Measurements from ENCODE around the gene S100A10.

The S100A10 gene

GRCh38 chr1:151993734-151994496, at the start of gene S100A10:
S100A10 (minus strand) TSS chr1:151993859; CDS start chr1:151986230, 7,629 bp downstream.
- no peak for DNase-seq

GRCh38 chr1:152042030-152042429, 48.4 kb upstream of the S100A10 start:
- DNase-seq, result no peak

GRCh38 chr1:152039886-152040285, 46.2 kb upstream of the S100A10 start:
- DNase-seq, result no peak

DNA sequence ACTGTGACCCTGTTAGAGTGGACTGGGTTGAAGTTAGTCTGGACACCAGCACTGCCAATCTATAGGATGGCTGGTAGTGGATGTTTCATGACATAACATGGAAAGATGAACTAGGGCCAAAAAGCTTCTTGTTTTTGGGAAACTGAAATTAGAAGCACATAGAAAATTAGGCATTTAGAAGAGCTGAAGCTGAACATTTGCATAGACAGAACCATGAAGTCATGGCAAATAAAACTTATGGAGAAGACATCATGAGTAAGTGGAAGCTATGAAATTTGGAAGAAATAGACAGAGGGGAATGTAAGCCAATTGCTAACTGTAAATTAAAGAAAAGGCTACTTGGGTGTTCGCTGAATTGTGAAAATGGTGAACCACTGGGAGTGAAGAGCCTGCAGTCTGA, 45.8 kb upstream of the S100A10 start:
- no peak for DNase-seq

GRCh38 chr1:152038871-152039270, 45.2 kb upstream of the S100A10 start:
- no peak for DNase-seq

GRCh38 chr1:152036267-152037216, 42.9 kb upstream of the S100A10 start, which contains the start of gene S100A11:
S100A11 (minus strand) TSS chr1:152037004; CDS start chr1:152036915, 89 bp downstream.
- DNase-seq, result no peak

DNA sequence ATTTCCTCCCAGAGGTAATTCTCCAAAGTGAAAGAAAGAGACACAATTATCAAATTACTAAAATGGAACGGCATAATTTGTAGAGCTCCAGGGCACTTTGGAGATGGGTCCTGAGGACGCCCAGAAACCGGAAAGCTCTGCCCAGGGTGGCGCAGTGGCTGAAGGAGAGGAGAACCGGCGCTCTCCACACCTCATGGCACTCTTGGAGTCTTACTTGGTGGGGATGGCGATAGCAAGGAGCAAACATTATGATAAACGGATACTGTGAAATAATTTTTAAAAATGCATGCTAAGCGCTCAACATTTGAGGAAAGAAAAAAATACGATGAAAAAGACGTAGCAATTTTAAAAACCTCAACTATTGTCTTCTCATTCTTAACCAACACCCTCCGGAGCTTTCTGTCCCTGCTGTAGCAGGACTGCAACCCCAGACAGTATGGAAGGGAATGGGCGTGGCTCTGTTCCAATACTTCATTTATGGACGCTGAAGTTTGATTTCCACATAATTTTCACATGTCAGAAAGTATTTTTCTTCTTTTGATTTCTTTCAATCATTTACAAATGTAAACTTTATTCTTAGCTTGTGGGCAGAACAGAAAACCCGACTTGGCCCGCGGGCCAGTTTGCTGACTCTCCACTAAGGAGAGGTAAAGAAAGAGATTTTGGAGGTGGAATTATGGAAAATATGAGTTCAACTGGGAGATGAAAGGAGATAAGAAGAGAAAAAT, 42.0 kb upstream of the S100A10 start:
- no peak for DNase-seq

DNA sequence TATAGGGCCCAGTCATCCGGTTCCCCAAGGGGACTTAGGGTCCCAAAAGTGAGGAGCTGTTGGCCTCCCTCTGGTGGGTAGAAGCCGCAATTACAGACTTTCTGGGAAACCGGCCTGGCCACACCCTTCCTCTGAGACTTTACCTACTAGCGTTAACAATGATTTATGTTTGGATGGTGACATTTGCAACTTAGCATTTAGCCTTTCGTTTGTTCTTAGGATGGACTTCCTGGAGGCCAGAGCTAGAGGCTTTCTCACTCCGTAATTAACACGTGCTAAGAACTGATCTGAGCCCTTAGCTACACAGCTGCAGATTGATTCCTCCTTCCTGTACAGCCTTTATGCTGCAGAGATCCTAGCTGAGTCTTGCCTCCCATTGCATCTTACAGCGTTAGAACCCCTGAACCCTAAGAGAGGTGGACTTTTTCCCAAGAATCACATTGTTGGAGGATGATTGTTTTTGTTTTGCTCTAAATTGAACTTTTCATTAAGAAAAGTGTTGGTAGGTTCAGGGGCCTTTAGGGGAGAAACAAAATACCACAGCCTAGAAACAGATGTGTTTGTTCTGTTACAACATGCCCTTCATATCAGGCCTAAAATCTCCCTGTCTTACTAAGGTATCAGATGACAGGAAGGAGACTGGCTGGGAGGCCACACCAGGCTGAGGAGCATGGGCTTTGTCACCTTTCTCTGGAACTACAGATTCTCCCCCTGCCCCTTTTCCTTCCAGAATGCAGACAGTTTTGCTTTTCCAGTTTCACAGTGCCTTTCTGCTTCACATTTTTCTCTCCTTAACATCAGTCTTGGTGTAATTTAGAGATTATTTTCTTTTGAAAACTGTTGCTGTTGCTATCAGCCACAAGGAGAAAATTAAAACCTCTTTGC, 41.2 kb upstream of the S100A10 start:
- DNase-seq, result peak; percentile 86

- no peak for DNase-seq
These were observed 40.6 kb upstream of the S100A10 start for GRCh38 chr1:152034324-152034653.

- no peak for DNase-seq
These were observed 36.2 kb upstream of the S100A10 start for GRCh38 chr1:152029929-152030211.

GRCh38 chr1:152029144-152029928, 35.7 kb upstream of the S100A10 start:
- no peak for DNase-seq

DNA sequence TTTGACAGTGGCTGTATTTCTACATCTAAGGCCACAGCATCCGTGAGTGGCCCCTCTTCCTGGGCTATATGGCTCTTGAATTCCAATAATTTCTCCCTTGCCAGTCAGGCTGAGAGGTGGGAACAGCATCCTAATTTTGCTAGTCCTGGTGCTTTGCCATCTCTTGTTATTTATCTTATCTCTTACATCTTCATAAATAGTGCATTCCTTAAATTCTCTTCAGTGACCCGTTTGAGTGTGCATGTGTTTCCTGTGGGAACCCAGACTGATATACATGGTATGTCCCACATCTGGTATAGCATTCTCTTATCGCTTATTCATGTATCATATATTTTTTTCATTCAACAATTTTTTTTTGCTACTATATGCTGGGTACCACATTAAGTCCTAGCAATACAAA, 33.2 kb upstream of the S100A10 start:
- DNase-seq, result no peak

GRCh38 chr1:152024223-152024622, 30.6 kb upstream of the S100A10 start:
- no peak for DNase-seq

DNA sequence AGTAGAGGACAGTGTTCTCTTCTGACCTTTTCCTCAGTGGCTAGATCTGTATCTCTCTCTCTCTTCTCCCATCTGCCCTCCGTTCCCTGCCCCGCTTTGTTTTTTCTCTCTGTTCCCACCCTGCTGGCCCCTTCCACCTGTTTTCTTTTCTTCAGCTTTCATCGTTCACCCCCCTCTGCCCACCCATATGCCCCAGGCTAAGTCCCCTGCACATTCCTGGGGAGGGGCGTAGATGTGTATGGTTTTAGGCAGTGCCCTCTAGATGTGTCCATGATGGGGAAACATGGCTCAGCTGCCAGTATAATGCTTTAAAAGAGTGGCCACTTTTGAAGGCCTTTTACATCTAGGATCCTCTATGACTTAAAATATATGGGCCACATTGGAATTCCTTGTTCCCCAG, 29.6 kb upstream of the S100A10 start:
- DNase-seq, result no peak

DNA sequence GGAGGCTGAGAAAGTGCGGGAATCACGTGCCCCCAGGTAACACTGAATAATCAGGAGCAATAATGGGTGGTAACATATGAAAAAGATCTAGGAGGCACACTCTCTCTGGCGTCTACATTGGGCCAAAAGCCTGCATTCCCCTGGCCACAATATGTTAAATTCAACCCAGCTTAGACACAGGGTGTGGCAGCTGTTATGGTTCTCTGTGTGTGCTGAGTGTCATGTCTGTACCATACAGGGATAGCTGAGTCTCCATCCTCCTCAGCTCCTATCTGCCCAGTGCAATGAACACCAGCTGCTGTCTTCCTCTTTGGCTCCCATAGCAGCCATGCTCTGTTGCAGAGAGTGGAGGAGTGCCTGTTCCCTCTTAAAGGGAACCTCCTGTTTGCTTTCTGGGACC, 28.8 kb upstream of the S100A10 start:
- no peak for DNase-seq

DNA sequence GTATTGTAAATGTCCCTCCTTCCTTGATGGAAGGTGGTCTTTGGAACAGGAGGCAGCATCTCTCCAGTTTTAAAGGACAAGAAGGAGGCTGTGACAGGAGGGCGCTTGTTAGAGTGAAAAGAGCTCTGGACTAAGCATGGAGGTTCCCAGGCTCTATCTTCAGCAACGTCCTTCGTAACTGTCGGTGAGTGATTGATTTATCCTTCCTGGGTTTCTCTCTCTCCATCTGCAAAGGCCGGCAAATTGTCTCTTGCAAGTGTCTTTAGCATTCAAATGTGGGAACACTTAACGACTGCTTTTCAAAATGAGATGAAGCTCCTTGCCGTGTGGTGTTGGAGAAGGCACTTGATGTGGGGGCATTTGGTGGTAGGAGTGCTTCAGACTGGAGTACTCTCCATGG, 27.9 kb upstream of the S100A10 start:
- no peak for DNase-seq

DNA sequence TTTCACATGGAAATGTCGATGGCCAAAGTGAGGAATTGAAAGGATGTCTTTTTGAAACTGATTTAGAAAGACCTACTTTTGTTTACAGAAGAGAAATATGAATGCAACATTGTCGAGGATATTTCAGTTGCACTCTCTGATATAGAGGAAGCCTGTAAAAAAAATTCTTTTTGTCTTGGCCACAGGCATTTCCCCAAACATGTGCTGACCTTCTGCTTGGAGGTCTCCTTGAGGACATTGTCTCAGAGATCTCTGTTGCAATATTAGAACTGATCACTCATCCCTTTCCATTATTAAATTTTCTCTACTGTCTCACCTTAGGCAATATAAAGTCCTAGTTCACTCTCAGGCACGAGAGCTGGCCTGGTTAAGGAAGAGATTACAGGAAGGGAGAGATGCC, 27.2 kb upstream of the S100A10 start:
- no peak for DNase-seq

GRCh38 chr1:152018537-152018936, 24.9 kb upstream of the S100A10 start:
- no peak for DNase-seq

- no peak for DNase-seq
These were observed 22.1 kb upstream of the S100A10 start for GRCh38 chr1:152015766-152016165.

DNA sequence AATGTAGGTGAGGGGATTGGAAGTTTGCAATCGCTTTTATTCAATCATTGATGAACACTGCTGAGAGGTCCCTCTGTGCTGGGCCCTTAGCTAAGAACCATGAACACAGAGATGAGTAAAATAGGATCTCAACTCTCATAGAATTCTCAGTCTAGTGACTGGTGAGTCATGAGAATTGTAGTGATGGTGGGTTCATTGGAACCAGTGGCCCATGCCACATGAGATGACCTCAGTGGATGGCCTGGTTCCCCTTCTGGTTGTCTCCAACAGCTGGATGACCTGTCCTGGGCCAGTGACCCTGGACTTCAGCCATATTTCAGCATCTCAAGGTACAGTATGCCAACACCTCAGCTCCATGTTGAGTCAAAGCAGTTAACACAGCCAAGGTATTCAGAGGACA, 21.3 kb upstream of the S100A10 start:
- no peak for DNase-seq

DNA sequence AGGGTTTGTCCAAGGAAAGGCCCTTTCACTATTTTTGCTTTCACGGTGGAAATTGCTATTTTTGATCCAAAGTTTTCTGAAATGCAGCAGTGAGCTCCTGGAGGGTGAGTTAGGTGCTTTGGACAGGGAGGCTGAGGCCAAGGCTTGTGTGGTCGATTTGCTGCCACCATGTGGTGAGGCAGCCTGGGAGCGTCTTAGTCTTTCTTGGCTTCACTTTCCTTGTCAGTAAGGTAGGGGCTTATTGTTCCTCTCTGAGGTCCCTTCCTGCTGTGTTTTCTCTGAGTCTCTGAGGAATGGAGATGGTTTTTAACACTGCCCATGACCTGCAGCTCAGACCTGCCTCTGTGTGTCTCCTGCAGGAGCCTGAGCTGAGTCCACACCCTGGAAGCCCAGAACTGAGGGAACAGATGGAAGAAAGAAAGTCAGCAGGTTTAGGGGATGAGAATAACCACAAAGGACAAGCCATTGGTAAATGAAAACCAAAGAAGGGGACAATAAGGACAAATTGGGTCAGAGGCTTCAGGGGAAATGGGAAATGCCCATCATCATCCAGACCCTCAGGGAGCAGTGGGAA, 20.1 kb upstream of the S100A10 start:
- no peak for DNase-seq

Measured in DMS 273 treated with DMSO at 0.1 percent for 48 hours (cell line).